ENCODE data around the gene TXNRD1.

The TXNRD1 gene

GRCh38 chr12:104345234-104346066, 129.9 kb downstream of the TXNRD1 start:
- Histone ChIP-seq H3K27ac (ENCODE audit: low read depth, low read length) (no peak overlapping the region), H2BK12ac (ENCODE audit: low read length) (no peak overlapping the region), H3K36me3 (ENCODE audit: control insufficient read depth in 1 of 2, insufficient read depth in 2 of 2, low read length in 2 of 2) (peaks cover 22 to 35% of the 10 kb centered on the region in 2 experiments), H4K91ac (ENCODE audit: low read depth, low read length) (no peak overlapping the region), H3K4ac (ENCODE audit: low read depth, low read length) (no peak overlapping the region), H3K23ac (ENCODE audit: low read length) (no peak overlapping the region), H3K4me2 (ENCODE audit: low read length) (no peak overlapping the region), H2BK5ac (ENCODE audit: low read depth, low read length, poor library complexity) (no peak overlapping the region), H3K27me3 (ENCODE audit: insufficient read depth, low read length) (no peaks in the 10 kb centered on the region), H4K12ac (ENCODE audit: low read depth, low read length) (no peak overlapping the region), H3K79me1 (ENCODE audit: low read length) (no peaks in the 10 kb centered on the region), H4K8ac (ENCODE audit: low read depth, low read length) (no peak overlapping the region), H2AFZ (ENCODE audit: insufficient read depth, low read length, poor library complexity) (no peak overlapping the region), H3K14ac (ENCODE audit: low read length) (no peak overlapping the region), H3K4me1 (ENCODE audit: control insufficient read depth in 1 of 2, insufficient read depth in 2 of 2, low read length in 2 of 2) (peaks cover 2 to 4% of the 10 kb centered on the region in 2 experiments), H3K4me3 (ENCODE audit: low read depth, low read length) (no peak overlapping the region), H3K9me3 (ENCODE audit: insufficient read depth, low read depth, low read length) (no peaks in the 10 kb centered on the region), H2BK120ac (ENCODE audit: insufficient read depth, low read length, poor library complexity) (no peak overlapping the region), H2AK5ac (ENCODE audit: low read length) (no peak overlapping the region), H3K79me2 (ENCODE audit: control insufficient read depth, insufficient read depth, low read length, poor library complexity) (no peaks in the 10 kb centered on the region), H3K18ac (ENCODE audit: low read length) (no peak overlapping the region), H3K9ac (ENCODE audit: low read length) (no peak overlapping the region)
- no CpG with 5 or more reads among the region's 7 CpGs for WGBS (ENCODE audit: extremely low coverage, insufficient coverage, insufficient read length)
- peak; percentile 64 to 84 for DNase-seq

- Histone ChIP-seq H2BK12ac (ENCODE audit: low read length) (no peak overlapping the region), H3K36me3 (ENCODE audit: control insufficient read depth in 1 of 2, insufficient read depth in 2 of 2, low read length in 2 of 2) (peaks cover 14 to 28% of the 10 kb centered on the region in 2 experiments), H3K9me3 (ENCODE audit: insufficient read depth, low read depth, low read length) (peaks cover 2% of the 10 kb centered on the region), H3K18ac (ENCODE audit: low read length) (no peak overlapping the region), H3K27ac (ENCODE audit: low read depth, low read length) (no peak overlapping the region), H3K79me2 (ENCODE audit: control insufficient read depth, insufficient read depth, low read length, poor library complexity) (no peaks in the 10 kb centered on the region), H3K23ac (ENCODE audit: low read length) (no peak overlapping the region), H2AFZ (ENCODE audit: insufficient read depth, low read length, poor library complexity) (no peak overlapping the region), H3K27me3 (ENCODE audit: insufficient read depth, low read length) (no peaks in the 10 kb centered on the region), H4K12ac (ENCODE audit: low read depth, low read length) (no peak overlapping the region), H3K4me2 (ENCODE audit: low read length) (no peak overlapping the region), H2AK5ac (ENCODE audit: low read length) (no peak overlapping the region), H3K4me1 (ENCODE audit: control insufficient read depth in 1 of 2, insufficient read depth in 2 of 2, low read length in 2 of 2) (peaks cover 0 to 4% of the 10 kb centered on the region in 2 experiments), H3K79me1 (ENCODE audit: low read length) (no peaks in the 10 kb centered on the region), H4K91ac (ENCODE audit: low read depth, low read length) (no peak overlapping the region), H3K4ac (ENCODE audit: low read depth, low read length) (no peak overlapping the region), H2BK120ac (ENCODE audit: insufficient read depth, low read length, poor library complexity) (no peak overlapping the region), H3K14ac (ENCODE audit: low read length) (no peak overlapping the region), H4K8ac (ENCODE audit: low read depth, low read length) (no peak overlapping the region), H2BK5ac (ENCODE audit: low read depth, low read length, poor library complexity) (no peak overlapping the region), H3K9ac (ENCODE audit: low read length) (no peak overlapping the region), H3K4me3 (ENCODE audit: low read depth, low read length) (no peak overlapping the region)
- no CpG with 5 or more reads among the region's 5 CpGs for WGBS (ENCODE audit: extremely low coverage, insufficient coverage, insufficient read length)
- DNase-seq: peak in 1 of 2 donors; percentile 53
Observed at GRCh38 chr12:104347374-104348075, 131.9 kb downstream of the TXNRD1 start.

GRCh38 chr12:104348283-104348993, 132.9 kb downstream of the TXNRD1 start:
- peaks cover 2% of the 10 kb centered on the region for H3K9me3 ChIP-seq (ENCODE audit: insufficient read depth, low read depth, low read length)
- H4K91ac ChIP-seq (ENCODE audit: low read depth, low read length): no peak overlapping the region
- H2AFZ ChIP-seq (ENCODE audit: insufficient read depth, low read length, poor library complexity): no peak overlapping the region
- H4K12ac ChIP-seq (ENCODE audit: low read depth, low read length): no peak overlapping the region
- no peak overlapping the region for H3K4ac ChIP-seq (ENCODE audit: low read depth, low read length)
- no peak overlapping the region for H3K23ac ChIP-seq (ENCODE audit: low read length)
- no peaks in the 10 kb centered on the region for H3K79me2 ChIP-seq (ENCODE audit: control insufficient read depth, insufficient read depth, low read length, poor library complexity)
- no peaks in the 10 kb centered on the region for H3K79me1 ChIP-seq (ENCODE audit: low read length)
- H3K4me2 ChIP-seq (ENCODE audit: low read length): no peak overlapping the region
- H3K9ac ChIP-seq (ENCODE audit: low read length): no peak overlapping the region
- no peak overlapping the region for H3K27ac ChIP-seq (ENCODE audit: low read depth, low read length)
- peaks cover 8 to 21% of the 10 kb centered on the region in 2 experiments for H3K36me3 ChIP-seq (ENCODE audit: control insufficient read depth in 1 of 2, insufficient read depth in 2 of 2, low read length in 2 of 2)
- no peak overlapping the region for H4K8ac ChIP-seq (ENCODE audit: low read depth, low read length)
- H2BK5ac ChIP-seq (ENCODE audit: low read depth, low read length, poor library complexity): no peak overlapping the region
- H2AK5ac ChIP-seq (ENCODE audit: low read length): no peak overlapping the region
- no peak overlapping the region for H3K18ac ChIP-seq (ENCODE audit: low read length)
- H3K14ac ChIP-seq (ENCODE audit: low read length): no peak overlapping the region
- no CpG with 5 or more reads among the region's 11 CpGs for WGBS (ENCODE audit: extremely low coverage, insufficient coverage, insufficient read length)
- no peak for DNase-seq
- H2BK120ac ChIP-seq (ENCODE audit: insufficient read depth, low read length, poor library complexity): no peak overlapping the region
- no peak overlapping the region for H2BK12ac ChIP-seq (ENCODE audit: low read length)
- H3K27me3 ChIP-seq (ENCODE audit: insufficient read depth, low read length): no peaks in the 10 kb centered on the region
- H3K4me3 ChIP-seq (ENCODE audit: low read depth, low read length): no peak overlapping the region
- H3K4me1 ChIP-seq (ENCODE audit: control insufficient read depth in 1 of 2, insufficient read depth in 2 of 2, low read length in 2 of 2): no peaks in the 10 kb centered on the region

- no peak overlapping the region for H2BK5ac ChIP-seq (ENCODE audit: low read depth, low read length, poor library complexity)
- H3K4me3 ChIP-seq (ENCODE audit: low read depth, low read length): no peak overlapping the region
- peaks cover 2% of the 10 kb centered on the region for H3K9me3 ChIP-seq (ENCODE audit: insufficient read depth, low read depth, low read length)
- no peaks in the 10 kb centered on the region for H3K27me3 ChIP-seq (ENCODE audit: insufficient read depth, low read length)
- H2BK12ac ChIP-seq (ENCODE audit: low read length): no peak overlapping the region
- no CpG with 5 or more reads among the region's 2 CpGs for WGBS (ENCODE audit: extremely low coverage, insufficient coverage, insufficient read length)
- H4K91ac ChIP-seq (ENCODE audit: low read depth, low read length): no peak overlapping the region
- H3K4me2 ChIP-seq (ENCODE audit: low read length): no peak overlapping the region
- H3K79me2 ChIP-seq (ENCODE audit: control insufficient read depth, insufficient read depth, low read length, poor library complexity): no peaks in the 10 kb centered on the region
- H3K9ac ChIP-seq (ENCODE audit: low read length): no peak overlapping the region
- H4K8ac ChIP-seq (ENCODE audit: low read depth, low read length): no peak overlapping the region
- no peak overlapping the region for H2AK5ac ChIP-seq (ENCODE audit: low read length)
- H3K18ac ChIP-seq (ENCODE audit: low read length): no peak overlapping the region
- DNase-seq: no peak
- no peak overlapping the region for H3K27ac ChIP-seq (ENCODE audit: low read depth, low read length)
- H3K14ac ChIP-seq (ENCODE audit: low read length): no peak overlapping the region
- H2AFZ ChIP-seq (ENCODE audit: insufficient read depth, low read length, poor library complexity): no peak overlapping the region
- H2BK120ac ChIP-seq (ENCODE audit: insufficient read depth, low read length, poor library complexity): no peak overlapping the region
- H3K4me1 ChIP-seq (ENCODE audit: control insufficient read depth in 1 of 2, insufficient read depth in 2 of 2, low read length in 2 of 2): no peaks in the 10 kb centered on the region
- H3K36me3 ChIP-seq (ENCODE audit: control insufficient read depth in 1 of 2, insufficient read depth in 2 of 2, low read length in 2 of 2): peaks cover 9 to 21% of the 10 kb centered on the region in 2 experiments
- no peak overlapping the region for H3K4ac ChIP-seq (ENCODE audit: low read depth, low read length)
- no peak overlapping the region for H4K12ac ChIP-seq (ENCODE audit: low read depth, low read length)
- no peak overlapping the region for H3K23ac ChIP-seq (ENCODE audit: low read length)
- H3K79me1 ChIP-seq (ENCODE audit: low read length): no peaks in the 10 kb centered on the region
Observed at GRCh38 chr12:104348994-104349494, 133.5 kb downstream of the TXNRD1 start.

All from trophoblast cell (in vitro differentiated cells and primary cell).